GM18867 (cell line): ENCODE results near the gene TSG101.

Source experiments
- ATAC-seq: cut with Tn5 transposase; IDR thresholded peaks from one replicate; pipeline ENCODE4 v1.9.1; 2021; ENCODE audit warnings: mild to moderate bottlenecking, moderate library complexity; ENCODE audit not compliant: unreplicated experiment

The TSG101 gene

GRCh38 chr11:18526521-18527296, at the start of gene TSG101:
Gene TSG101, minus strand, starts transcription at chr11:18526942. Its CDS starts 126 bp downstream, at chr11:18526816.
- ATAC-seq, result peak; percentile 95

- ATAC-seq, result no peak
These were observed 48.6 kb upstream of the TSG101 start for GRCh38 chr11:18575361-18575760.

GRCh38 chr11:18567081-18567480, 40.3 kb upstream of the TSG101 start:
- no peak for ATAC-seq

GRCh38 chr11:18566406-18566805, 39.7 kb upstream of the TSG101 start:
- no peak for ATAC-seq

- no peak for ATAC-seq
These were observed 37.4 kb upstream of the TSG101 start for GRCh38 chr11:18564149-18564548.

GRCh38 chr11:18563090-18563730, 36.5 kb upstream of the TSG101 start:
- no peak for ATAC-seq

- no peak for ATAC-seq
These were observed 21.3 kb upstream of the TSG101 start for GRCh38 chr11:18548001-18548400.

- ATAC-seq, result no peak
These were observed 13.7 kb upstream of the TSG101 start for GRCh38 chr11:18540207-18541009.

GRCh38 chr11:18536209-18536608, 9.5 kb upstream of the TSG101 start:
- no peak for ATAC-seq

- ATAC-seq, result no peak
These were observed 7.5 kb upstream of the TSG101 start for GRCh38 chr11:18534245-18534644.

GRCh38 chr11:18533365-18533764, 6.6 kb upstream of the TSG101 start:
- no peak for ATAC-seq

GRCh38 chr11:18527512-18527911, 770 bp upstream of the TSG101 start:
- ATAC-seq, result no peak

- no peak for ATAC-seq
These were observed 617 bp downstream of the TSG101 start for GRCh38 chr11:18526130-18526520.

- no peak for ATAC-seq
These were observed 2.5 kb downstream of the TSG101 start for GRCh38 chr11:18524248-18524647.

GRCh38 chr11:18523084-18523483, 3.7 kb downstream of the TSG101 start:
- ATAC-seq, result no peak

GRCh38 chr11:18522388-18522787, 4.4 kb downstream of the TSG101 start:
- no peak for ATAC-seq

GRCh38 chr11:18521122-18521521, 5.6 kb downstream of the TSG101 start:
- no peak for ATAC-seq

GRCh38 chr11:18502352-18502751, 24.4 kb downstream of the TSG101 start:
- no peak for ATAC-seq

GRCh38 chr11:18501629-18502028, 25.1 kb downstream of the TSG101 start:
- no peak for ATAC-seq

GRCh38 chr11:18498039-18498438, 28.7 kb downstream of the TSG101 start:
- ATAC-seq, result no peak

GRCh38 chr11:18495703-18496102, 31.0 kb downstream of the TSG101 start:
- ATAC-seq, result no peak

GRCh38 chr11:18495271-18495670, 31.5 kb downstream of the TSG101 start:
- ATAC-seq, result no peak
